Breast epithelium (tissue), 4 donors: ENCODE measurements around the gene NOL4L. TPM values are rescaled to one million over a fixed set of nuclear protein-coding genes. Genes with fewer than 3 reads are reported as not detected.

Experiments
- DNase-seq, 2 donors: peaks; one replicate each; pipeline ENCODE4 v3.0.0-alpha.2; 2019; ENCODE audit warnings: low spot score in 2 of 2
- H3K27ac ChIP-seq, 2 donors: fragments of 200-600 bp; sonication (generic) in 1 of 2; one replicate each; pipeline ENCODE4 v1.5.1; 2016 to 2019; ENCODE audit warnings: mild to moderate bottlenecking in 1 of 2
- H3K27me3 ChIP-seq, 2 donors: fragments of 200-600 bp; sonication (generic) in 1 of 2; one replicate each; pipeline versions ENCODE4 v1.5.1 to v1.6.0; 2017 to 2019; ENCODE audit warnings: control low read depth in 1 of 2, mild to moderate bottlenecking in 1 of 2
- H3K36me3 ChIP-seq: fragments of 200-600 bp; one replicate; pipeline ENCODE4 v1.5.1; 2019
- H3K4me1 ChIP-seq, 2 donors: fragments of 200-600 bp; sonication (generic); one replicate each; pipeline ENCODE4 v1.5.1; 2016 to 2019; ENCODE audit warnings: control low read depth in 1 of 2
- H3K4me3 ChIP-seq, 3 donors: fragments of 200-600 bp; sonication (generic); 1 replicate in 2 of 3; 2 replicates in 1 of 3; pipeline ENCODE4 v1.5.1; 2016 to 2019; ENCODE audit warnings: mild to moderate bottlenecking in 3 of 3, moderate library complexity in 2 of 3
- H3K9me3 ChIP-seq, 2 donors: fragments of 200-600 bp; sonication (generic) in 1 of 2; one replicate each; pipeline ENCODE4 v1.5.1; 2016 to 2019; ENCODE audit warnings: control low read depth in 1 of 2
- POLR2A ChIP-seq: fragments of 450-650 bp; IDR thresholded peaks from one replicate; pipeline ENCODE4 v1.6.1; 2016; ENCODE audit warnings: antibody characterized with exemption, mild to moderate bottlenecking, moderate library complexity
- POLR2AphosphoS5 ChIP-seq, 3 donors: sonication (generic); formaldehyde crosslinking; IDR thresholded peaks; one replicate each; pipeline ENCODE4 v1.6.1; 2017; ENCODE audit warnings: antibody characterized with exemption in 3 of 3
- intact Hi-C: fragments of 100-400 bp; cut with DNase I; formaldehyde crosslinking; loops from one replicate; pipeline ENCODE4 v1.15.1; 2023; ENCODE audit warnings: low total_unique reads
- total RNA-seq, 3 donors: library from RNA; depleted of rRNA; stranded (reverse); fragments of >200 nt; gene quantifications; one replicate each; pipeline ENCODE4 v1.1.0, GENCODE V29; 2016
- TF ChIP-seq, protein P1 (sequence below), 3 donors: fragments of 450-650 bp; IDR thresholded peaks; one replicate each; pipeline ENCODE4 v1.5.1; 2016 to 2017; ENCODE audit warnings: antibody characterized with exemption in 3 of 3, mild to moderate bottlenecking in 3 of 3, moderate library complexity in 3 of 3

The NOL4L gene
- total RNA-seq, 3 donors from 2014 or later, result 3.7 to 18.4 (median 15.8) TPM

DNA sequence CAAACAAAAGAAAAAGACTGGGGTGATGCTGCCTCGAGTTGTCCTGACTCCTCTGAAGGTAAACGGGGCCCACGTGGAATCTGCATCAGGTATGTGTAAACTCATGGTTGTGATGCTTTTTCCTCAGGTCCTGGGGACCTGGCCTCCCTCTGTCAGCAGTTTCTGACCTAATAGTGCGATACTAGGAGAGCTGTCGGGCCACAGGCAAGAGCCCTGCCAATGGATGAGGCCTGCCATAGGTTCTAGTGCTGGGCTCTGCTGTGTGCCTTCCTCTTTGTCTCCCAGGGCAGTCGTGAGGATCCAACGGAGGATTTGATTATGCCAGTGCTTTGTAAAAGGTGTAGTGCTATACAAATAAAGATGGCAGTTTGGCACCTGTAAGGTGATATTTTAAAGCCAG lies 155.8 kb downstream of the NOL4L start:
- H3K36me3 ChIP-seq, result peaks cover 20% of the 10 kb centered on the region
- no peaks in the 10 kb centered on the region for H3K9me3 ChIP-seq
- no peak overlapping the region for H3K27ac ChIP-seq
- no peaks in the 10 kb centered on the region for H3K4me1 ChIP-seq
- TF ChIP-seq POLR2AphosphoS5 (IDR thresholded peaks at IDR 0.05), result no peak
- TF ChIP-seq, protein P1, sequence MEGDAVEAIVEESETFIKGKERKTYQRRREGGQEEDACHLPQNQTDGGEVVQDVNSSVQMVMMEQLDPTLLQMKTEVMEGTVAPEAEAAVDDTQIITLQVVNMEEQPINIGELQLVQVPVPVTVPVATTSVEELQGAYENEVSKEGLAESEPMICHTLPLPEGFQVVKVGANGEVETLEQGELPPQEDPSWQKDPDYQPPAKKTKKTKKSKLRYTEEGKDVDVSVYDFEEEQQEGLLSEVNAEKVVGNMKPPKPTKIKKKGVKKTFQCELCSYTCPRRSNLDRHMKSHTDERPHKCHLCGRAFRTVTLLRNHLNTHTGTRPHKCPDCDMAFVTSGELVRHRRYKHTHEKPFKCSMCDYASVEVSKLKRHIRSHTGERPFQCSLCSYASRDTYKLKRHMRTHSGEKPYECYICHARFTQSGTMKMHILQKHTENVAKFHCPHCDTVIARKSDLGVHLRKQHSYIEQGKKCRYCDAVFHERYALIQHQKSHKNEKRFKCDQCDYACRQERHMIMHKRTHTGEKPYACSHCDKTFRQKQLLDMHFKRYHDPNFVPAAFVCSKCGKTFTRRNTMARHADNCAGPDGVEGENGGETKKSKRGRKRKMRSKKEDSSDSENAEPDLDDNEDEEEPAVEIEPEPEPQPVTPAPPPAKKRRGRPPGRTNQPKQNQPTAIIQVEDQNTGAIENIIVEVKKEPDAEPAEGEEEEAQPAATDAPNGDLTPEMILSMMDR (IDR thresholded peaks at IDR 0.05), result no peak
- no peak for TF ChIP-seq POLR2A
- intact Hi-C loops, result no loop called here
- H3K4me3 ChIP-seq, result no peak overlapping the region
- no peak for DNase-seq
- H3K27me3 ChIP-seq, result no peaks in the 10 kb centered on the region

DNA sequence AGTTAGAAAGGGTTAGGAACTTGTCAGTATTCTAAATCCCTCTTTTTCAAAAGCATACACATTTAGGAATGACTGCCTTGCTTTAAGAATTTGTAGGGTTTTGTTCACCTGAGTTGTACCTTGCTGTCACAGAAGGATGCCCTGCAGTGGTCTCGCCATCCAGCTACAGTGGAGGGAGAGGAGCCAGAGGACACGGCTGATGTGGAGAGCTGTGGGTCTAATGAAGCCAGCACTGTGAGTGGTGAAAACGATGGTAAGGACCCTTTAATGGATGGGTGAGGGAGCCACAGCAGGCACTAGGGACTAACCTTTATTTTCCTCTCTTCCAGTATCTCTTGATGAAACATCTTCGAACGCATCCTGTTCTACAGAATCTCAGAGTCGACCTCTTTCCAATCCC lies 157.1 kb downstream of the NOL4L start:
- H3K36me3 ChIP-seq, result peaks cover 13% of the 10 kb centered on the region
- H3K4me1 ChIP-seq, result no peaks in the 10 kb centered on the region
- H3K27ac ChIP-seq, result no peak overlapping the region
- no peak for DNase-seq
- intact Hi-C loops, result no loop called here
- no peaks in the 10 kb centered on the region for H3K27me3 ChIP-seq
- H3K4me3 ChIP-seq, result no peak overlapping the region
- TF ChIP-seq POLR2A (no peak), POLR2AphosphoS5 (IDR thresholded peaks at IDR 0.05) (no peak)
- TF ChIP-seq, protein P1 (IDR thresholded peaks at IDR 0.05), result no peak
- H3K9me3 ChIP-seq, result no peaks in the 10 kb centered on the region

DNA sequence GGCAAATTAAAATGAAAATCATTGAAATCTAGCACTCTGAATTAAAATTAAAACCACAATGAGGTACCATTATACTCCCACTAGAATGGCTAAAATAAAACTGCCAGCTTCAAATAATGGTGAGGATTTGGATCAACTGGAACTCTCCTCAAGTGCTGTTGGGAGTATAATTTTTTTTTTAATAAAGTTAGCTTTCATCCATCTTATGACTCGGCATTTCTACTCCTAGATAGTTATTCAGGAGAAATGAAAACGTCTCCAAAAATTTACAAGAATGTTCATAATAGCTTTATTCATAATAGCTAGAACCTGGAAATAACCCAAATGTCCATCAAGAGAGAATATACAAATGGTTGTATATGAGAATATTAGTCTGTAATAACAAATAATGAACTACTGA lies 163.8 kb downstream of the NOL4L start:
- no peaks in the 10 kb centered on the region for H3K27me3 ChIP-seq
- no peaks in the 10 kb centered on the region for H3K36me3 ChIP-seq
- no peak for TF ChIP-seq POLR2AphosphoS5 (IDR thresholded peaks at IDR 0.05)
- TF ChIP-seq, protein P1 (IDR thresholded peaks at IDR 0.05), result no peak
- TF ChIP-seq POLR2A, result no peak
- intact Hi-C loops, result no loop called here
- no peaks in the 10 kb centered on the region for H3K9me3 ChIP-seq
- no peak for DNase-seq
- no peak overlapping the region for H3K27ac ChIP-seq
- H3K4me1 ChIP-seq, result no peaks in the 10 kb centered on the region
- H3K4me3 ChIP-seq, result no peak overlapping the region

DNA sequence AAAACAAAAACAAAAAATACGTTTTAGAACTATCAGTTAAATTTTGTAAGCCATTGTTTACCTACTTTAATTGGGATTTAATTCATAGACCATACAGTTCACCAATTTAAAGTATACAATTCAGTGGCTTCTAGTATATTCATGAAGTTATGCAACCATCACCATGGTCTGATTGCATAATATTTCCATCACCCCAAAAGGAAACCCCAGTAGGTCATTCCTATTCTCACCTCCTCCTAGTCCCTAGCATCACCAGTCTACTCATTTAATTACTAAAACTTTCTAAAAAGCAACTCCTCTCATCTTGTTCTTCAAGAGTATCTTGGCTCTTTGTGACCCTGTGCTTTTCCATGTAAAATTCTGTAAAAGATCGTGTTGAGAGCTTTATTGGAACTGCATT lies 166.8 kb downstream of the NOL4L start:
- no peaks in the 10 kb centered on the region for H3K27me3 ChIP-seq
- H3K9me3 ChIP-seq, result no peaks in the 10 kb centered on the region
- no peak overlapping the region for H3K27ac ChIP-seq
- DNase-seq, result no peak
- H3K36me3 ChIP-seq, result no peaks in the 10 kb centered on the region
- no peaks in the 10 kb centered on the region for H3K4me1 ChIP-seq
- TF ChIP-seq POLR2AphosphoS5 (IDR thresholded peaks at IDR 0.05), result no peak
- no peak for TF ChIP-seq POLR2A
- TF ChIP-seq, protein P1 (IDR thresholded peaks at IDR 0.05), result no peak
- intact Hi-C loops, result no loop called here
- no peak overlapping the region for H3K4me3 ChIP-seq

DNA sequence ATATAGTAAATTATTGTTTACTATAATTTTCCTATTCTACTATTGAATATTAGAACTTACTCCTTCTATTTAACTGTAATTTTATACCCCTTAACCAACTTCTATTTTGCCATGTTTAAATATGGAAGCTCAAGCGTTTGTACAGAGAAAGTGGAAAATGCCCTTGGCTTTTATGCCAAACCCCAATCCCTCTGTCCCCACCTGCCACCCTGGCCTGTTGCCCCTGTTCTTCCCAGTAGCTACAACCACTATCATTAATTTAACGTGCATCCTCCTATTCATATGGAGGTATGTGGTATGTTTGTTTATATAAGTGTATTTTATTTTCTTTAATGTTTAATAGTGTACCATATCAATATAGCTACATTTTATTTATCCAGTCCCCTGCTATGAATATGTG lies 168.9 kb downstream of the NOL4L start:
- Histone ChIP-seq H3K4me1 (no peaks in the 10 kb centered on the region), H3K36me3 (no peaks in the 10 kb centered on the region), H3K4me3 (no peak overlapping the region), H3K27ac (no peak overlapping the region), H3K9me3 (no peaks in the 10 kb centered on the region), H3K27me3 (no peaks in the 10 kb centered on the region)
- intact Hi-C loops, result no loop called here
- DNase-seq, result no peak
- TF ChIP-seq POLR2AphosphoS5 (IDR thresholded peaks at IDR 0.05) (no peak), POLR2A (no peak)
- TF ChIP-seq, protein P1 (IDR thresholded peaks at IDR 0.05), result no peak
